HG03045 (cell line): ENCODE measurements around the gene SFN.
"Not testable (repeated sequence)": the region's sequence is repeated elsewhere in the genome, so short reads cannot be mapped to it uniquely, and the experiment has no call there.

ENCODE experiments used
- ATAC-seq: cut with Tn5 transposase; IDR thresholded peaks from one replicate; pipeline ENCODE4 v1.9.1; 2021; ENCODE audit warnings: mild to moderate bottlenecking, moderate library complexity; ENCODE audit not compliant: unreplicated experiment

SFN gene

DNA sequence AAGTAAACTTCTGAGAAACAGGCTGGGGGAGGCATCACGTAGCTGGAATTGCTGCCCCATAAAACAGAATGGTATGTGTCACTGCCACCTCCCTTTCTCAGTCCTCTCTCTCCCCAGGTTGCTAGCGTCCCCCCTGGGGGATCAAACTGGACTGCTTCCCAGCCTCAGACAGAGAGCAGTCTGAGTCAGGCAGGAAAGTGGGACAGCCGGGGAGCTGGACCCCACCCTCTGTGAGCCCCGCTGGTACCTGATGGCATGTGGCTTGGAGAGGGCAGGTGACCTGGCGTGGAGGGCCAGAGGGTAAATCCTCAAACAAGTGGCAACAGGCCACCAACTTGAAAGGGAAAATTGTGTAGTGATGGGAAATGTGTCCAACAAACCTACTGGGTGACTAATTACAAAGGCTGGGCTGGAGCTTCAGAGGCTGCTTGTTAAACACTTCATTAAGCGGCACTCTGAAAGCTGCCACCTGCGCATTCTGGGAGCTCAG is 1.0 kb upstream of the SFN start:
- no peak for ATAC-seq

DNA sequence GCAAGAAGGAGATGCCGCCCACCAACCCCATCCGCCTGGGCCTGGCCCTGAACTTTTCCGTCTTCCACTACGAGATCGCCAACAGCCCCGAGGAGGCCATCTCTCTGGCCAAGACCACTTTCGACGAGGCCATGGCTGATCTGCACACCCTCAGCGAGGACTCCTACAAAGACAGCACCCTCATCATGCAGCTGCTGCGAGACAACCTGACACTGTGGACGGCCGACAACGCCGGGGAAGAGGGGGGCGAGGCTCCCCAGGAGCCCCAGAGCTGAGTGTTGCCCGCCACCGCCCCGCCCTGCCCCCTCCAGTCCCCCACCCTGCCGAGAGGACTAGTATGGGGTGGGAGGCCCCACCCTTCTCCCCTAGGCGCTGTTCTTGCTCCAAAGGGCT is 732 bp downstream of the SFN start:
- ATAC-seq, result no peak

DNA sequence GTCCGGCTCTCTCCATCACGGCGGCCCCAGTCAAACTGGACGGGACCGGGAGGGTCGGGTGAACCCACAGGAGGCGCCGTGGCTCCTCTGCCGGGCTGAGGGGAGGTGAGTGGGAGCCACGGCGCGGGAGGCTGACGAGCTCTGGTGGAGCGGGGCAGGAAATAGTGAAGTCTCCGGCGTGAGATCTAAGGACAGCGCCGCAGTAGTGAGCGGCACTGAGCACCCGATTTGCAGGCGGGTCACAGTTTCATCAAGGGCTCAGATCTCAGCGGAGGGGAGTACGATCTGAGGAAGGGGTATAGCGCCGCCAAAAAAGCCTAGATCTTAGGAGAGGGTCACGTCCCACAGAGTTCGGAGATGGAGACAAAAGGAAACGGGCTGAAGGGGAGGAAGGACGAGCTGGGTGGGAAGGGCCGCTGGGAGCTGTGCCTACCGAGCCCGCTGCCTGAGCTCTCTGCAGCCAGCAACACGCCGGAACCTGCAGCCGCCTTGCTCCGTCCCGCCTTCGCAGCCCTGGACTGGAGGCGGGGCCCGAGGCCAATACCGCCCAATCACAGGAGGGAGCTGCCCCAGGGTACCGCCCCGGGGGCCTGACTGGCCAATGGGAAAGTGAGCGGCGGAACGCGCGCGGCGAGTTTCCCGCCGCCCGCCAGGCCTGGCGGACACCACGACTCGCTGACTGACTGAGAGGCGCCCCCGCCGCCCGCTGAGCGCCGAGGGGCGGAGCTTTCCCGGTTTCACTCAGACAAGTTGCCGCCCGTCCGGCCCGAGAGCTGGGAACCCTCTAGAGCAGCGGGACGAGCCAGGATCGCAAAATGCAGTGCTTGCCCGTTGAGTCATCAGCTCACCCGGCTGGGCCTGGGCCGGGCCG is 1.9 kb downstream of the SFN start:
- ATAC-seq, result peak; percentile 87

DNA sequence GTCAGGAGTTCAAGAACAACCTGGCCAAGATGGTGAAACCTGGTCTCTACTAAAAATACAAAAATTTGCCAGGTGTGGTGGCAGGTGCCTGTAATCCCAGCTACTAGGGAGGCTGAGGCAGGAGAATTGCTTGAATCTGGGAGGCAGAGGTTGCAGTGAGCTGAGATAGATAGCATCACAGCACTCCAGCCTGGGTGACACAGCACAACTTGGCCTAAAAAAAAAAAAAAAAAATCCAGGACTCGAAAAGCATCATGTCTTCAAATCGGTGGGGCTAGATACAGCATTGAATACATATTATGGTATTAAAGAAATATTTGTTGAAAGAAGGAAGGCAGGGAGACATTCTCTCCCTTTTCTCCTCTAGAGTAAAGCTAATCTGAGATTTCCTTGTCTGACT is 10.1 kb downstream of the SFN start:
- not testable (repeated sequence) for ATAC-seq

DNA sequence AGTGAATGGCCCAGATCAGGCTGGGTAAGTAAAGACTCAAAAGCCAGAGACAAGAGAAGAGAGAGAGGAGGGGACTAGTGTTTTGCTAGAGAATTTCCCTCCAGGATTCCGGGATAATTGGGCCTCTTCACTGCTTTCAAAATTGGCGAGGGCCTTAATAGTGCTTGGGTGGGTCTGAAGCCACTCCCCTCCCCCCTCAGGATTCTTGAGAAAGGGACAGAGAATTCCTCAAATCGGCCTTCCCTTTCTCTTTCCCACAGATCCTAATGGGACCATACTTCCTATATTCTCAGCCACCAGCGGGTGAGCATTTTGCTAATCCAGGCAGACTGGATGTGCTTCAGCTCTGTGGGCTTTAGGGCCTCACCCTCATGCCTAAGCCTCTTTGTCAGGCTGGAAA is 11.9 kb downstream of the SFN start:
- no peak for ATAC-seq

DNA sequence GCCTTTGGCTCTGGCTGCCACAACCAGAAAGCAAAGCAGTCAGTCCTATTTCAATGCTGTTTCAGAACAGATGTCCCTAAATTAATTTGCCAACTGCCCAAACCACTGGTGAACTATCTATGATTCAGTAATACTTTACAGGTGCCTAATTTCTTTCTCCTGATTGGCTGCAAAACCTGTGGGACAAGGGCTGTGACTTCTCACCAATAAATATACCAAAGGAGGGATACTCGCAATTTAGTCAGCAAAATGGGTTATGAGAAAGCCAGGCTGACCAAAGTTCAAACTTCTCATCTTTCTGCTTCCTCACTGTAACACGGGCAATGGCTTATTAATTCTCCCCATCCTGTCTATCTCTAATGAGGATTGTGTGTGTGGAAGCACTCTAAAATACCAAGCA is 14.4 kb downstream of the SFN start:
- no peak for ATAC-seq

DNA sequence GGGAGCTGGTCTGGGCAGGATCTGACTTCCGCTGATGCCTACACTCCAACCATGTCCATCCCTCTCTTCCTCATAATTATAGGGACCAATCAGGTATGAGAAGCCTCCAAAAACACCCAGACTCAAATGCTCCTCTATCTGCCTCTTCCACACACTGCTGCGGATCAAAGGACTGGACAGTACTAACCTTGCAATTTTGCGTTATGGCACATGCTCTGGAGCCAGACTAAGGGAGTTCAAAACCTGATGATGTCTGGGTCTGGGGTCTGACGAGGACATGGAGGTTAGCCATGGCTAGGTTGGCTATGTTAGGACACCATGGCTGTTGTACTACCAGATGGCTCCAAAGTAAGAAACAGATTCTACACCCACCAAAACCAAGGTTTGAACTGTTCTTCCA is 16.8 kb downstream of the SFN start:
- ATAC-seq, result no peak

DNA sequence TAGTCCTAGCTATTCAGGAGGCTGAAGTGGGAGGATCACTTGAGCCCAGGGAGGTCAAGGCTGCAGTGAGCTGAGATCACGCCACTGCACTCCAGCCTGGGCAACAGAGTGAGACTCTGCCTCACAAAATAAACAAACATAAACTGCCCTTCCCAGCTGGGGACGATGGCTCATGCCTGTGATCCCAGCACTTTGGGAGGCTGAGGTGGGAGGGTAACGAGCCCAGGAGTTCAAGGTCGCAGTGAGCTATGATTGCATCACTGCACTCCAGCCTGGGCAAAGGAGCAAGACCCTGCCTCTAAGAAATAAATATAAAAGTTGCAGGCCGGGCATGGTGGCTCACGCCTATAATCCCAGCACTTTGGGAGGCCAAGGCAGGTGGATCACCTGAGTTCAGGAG is 18.7 kb downstream of the SFN start:
- not testable (repeated sequence) for ATAC-seq

DNA sequence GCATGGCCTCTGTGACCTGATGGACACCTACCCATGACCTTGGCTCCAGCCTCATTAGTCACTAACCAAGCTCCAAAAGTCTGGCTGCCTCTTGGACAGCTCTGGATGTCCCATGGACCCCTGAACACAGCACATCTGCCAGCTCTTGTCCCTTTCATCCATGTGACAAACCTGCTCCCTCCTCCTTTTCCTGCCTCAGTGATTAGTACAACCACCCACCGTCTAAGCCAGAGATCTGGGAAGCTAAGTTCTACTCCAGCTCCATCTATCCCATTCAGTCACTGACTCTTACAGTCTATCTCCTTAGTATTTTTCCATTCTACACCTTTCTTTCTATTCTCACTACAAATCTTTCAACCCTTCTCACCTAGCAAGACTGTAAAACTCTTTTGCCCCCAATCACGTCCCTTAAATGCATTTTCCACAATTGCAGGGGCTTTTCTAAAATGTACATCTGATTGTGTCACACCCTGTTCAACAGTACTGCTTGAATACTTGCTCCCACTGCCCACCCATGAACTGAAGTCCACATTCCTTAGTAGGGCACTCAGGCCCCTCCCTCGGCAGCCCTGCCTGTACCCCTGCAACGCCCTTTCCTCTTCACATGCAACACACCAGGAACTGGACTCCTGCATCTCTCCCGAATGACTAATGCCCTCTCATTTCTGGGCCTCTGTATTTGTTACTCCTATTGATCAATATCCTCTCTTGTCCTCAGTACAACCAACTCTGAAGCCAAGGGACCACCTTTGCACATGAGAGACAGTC is 19.9 kb downstream of the SFN start:
- ATAC-seq, result no peak

DNA sequence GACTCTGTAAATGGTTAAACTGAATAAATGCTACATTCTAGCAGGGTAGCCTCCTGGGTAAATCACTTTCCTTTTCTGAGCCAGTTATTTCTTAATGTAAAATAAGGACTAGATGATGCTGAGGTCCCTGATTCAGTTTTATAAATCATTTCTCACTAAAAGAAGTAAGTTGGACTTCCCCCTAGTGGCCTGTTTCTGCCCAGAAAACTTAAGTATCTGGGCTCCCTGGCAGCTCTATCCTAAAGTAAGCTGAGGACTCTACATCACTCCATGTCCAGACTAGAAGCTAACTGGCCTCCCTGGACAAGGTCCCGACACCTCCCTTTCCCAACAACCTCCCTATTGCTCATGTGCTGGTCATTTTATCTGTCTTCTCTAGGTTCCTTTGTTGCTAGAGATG is 24.2 kb downstream of the SFN start:
- no peak for ATAC-seq

DNA sequence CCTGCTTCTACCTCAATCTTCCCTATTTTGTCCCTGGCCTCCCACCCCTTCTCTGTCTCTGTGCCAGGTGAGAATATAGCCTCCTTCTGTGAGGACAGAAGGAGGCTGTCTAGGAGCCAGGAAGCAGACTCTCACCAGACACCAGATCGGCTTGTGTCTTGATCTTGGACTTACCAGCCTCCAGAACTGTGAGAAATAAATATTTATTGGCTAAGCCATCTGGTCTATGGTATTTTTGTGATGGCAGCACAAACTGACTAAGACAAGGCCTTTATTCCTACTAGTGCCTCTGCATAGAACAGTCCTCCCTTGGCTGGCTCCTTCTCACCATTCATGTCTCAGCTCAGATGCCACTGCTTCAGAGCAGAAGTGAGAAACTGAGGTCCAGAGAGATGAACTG is 25.3 kb downstream of the SFN start:
- ATAC-seq, result no peak

DNA sequence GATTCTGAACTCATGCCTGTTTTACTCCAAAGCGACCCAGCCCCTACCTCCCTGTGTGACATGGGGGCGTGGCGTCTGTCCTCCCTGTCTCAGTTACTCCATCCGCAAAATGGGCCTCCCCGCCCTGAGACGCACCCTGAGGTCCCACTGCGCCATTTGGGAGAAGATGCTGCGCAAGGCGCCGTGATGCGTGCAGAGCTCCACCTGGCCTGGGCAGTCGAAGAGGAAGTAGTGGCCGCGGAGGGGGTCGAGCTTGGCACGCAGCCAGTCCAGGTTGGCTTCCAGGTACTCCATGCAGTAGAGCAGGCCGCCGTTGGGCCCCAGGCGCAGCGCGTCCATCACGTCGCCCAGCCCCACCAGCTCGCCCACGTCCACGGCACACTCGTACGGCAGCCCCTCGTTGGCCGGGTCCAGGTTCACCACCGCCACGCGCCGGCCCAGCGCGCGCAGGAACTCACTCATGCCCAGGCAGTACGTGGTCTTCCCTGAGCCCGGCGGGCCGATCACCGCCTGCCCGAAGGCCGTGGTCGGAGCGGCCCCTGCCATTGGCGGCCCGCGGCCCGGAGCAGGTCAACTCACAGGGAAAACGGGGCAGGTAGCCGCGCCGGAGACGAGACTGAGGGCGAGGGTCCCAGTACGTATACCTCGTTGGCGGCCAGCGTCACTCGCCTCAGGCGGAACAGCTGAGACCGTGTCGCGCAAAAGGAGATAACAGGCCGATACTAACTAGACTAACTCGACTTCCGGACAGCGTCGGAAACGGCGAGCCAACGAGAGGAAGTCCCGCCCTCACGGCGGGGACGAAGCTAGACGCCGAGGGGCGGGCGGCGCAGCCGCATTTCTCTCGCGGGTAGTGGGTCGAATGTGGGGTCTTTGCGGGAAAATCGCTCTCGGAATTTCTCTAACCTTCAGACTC is 26.9 kb downstream of the SFN start, which contains the start of gene GPN2:
Gene GPN2 (minus strand): TSS at position 733 of the 916 bp plus-strand sequence. CDS start 187 bp downstream, at position 546.
- peak; percentile 70 for ATAC-seq

DNA sequence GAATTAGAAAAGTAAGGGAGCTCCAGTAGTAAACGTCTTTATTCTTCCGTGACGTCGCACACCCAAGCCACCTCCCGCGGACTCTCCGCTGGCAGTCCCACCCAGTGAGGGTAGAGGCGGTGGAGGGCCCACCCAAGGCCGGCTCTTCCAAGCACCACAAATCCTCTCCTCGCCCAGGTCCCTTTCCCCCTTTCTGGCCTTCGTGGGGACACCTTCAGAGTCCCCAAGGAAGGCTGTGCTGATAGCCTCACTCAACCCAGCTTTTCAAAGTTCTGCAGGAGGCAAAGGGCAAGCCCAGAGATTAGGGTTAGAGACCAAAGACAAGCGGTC is 27.5 kb downstream of the SFN start:
- ATAC-seq, result peak; percentile 14

DNA sequence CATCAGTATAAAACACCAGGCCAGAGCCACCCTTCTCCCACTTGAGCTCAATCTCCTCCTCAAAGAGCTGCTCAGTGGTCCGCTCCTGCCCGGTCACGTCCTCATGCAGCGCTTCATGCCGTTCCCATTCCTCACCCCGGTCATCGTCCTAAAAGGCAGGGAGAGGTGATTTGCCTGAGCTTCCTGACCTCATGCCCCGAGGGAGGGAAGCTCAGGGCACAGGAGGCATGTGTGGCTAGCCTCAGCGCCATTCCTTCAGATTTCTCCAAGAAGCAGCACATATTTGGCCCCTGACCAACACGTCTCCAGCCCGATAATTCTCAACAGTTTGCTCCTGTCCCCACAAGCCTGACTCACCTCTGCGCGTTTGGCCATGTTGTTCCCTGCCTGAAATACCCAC is 31.3 kb downstream of the SFN start:
- no peak for ATAC-seq

DNA sequence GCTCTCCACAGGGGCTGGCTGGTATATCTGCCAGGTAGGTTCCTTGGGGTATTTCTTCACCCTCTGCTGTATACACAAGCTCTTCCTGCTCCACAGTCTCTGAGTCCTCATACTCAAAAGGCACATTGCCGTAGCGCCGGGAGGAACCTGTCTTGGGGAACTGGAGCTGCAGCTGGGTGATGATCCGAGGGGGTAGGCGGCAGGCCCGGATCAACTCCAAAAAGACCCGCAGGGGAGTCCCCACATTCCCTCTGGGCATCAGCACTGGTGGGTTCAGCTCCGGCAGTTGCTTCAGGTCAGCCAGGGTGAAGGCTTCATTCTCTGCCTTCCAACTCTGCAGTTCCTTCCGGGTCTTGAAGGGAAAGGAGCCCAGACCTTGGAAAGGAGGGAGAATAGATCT is 34.4 kb downstream of the SFN start:
- no peak for ATAC-seq

DNA sequence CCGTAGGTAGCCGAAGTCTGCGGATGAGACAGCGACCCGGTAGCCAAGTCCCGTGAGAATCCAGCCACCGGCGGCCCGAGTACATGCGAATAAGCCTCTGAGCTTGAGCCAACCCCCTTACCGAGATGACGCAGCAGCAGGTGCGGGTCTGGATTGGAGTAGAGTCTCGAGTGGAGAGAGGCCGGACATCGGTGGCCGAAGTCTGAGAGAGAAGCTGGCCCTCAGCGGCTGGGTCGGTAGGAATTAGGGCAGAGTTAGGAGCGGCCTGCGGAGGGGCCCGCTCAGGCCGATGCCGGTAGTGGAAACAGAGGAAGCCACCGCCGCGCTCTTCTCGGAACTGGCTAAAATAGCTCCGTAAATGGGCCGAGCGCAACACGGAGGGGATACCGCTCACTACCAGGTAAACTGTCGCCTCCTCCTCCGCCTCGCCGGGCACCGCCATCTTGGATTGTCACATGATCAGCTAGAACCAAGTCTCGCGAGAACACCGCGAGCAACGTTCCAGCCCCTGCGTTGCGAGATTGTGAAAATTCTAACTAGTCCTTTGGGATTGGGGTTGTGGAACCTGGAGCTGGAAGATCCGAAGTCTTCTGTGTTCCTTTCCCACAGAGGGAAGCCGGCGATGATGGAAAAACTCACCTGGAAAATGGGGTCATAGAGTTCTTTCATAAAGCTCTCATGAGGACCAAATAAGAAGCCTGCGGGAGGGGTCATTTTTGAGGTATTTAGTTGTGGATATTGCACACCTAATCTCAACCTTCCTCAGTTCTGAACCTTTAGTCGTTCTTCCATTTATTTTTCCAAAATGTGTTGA is 37.3 kb downstream of the SFN start, which contains the start of gene GPATCH3:
Gene GPATCH3 (minus strand): TSS at position 467 of the 814 bp plus-strand sequence. CDS start 25 bp downstream, at position 442.
- peak; percentile 88 for ATAC-seq

DNA sequence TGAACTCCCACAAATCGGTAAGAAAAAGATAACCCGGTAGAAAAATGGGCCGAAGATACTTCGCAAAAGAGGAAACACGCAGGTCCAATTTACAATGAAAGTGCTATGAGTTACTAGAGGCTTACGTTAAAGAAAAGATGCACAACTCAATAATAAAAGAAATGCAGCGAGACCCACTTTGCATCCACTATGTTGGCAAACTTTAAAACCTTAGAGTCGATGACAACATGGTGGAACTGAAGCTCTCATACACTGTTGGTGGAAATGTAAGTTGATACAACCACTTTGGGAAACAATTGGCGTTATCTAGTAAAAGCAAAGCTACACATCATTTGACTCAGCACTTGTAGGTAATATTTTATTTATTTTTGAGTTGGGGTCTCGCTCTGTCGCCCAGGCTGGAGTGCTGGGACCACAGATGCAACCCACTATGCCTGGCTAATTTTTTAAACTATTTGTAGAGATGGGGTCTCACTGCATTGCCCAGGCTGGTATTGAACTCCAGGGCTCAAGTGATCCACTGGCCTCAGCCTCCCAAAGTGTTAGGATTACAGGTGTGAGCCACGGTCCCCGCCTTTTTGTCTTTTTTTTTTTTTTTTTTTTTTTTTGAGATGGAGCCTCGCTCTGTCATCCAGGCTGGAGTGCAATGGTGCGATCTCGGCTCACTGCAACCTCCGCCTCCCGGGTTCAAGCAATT is 38.0 kb downstream of the SFN start:
- ATAC-seq, result no peak

DNA sequence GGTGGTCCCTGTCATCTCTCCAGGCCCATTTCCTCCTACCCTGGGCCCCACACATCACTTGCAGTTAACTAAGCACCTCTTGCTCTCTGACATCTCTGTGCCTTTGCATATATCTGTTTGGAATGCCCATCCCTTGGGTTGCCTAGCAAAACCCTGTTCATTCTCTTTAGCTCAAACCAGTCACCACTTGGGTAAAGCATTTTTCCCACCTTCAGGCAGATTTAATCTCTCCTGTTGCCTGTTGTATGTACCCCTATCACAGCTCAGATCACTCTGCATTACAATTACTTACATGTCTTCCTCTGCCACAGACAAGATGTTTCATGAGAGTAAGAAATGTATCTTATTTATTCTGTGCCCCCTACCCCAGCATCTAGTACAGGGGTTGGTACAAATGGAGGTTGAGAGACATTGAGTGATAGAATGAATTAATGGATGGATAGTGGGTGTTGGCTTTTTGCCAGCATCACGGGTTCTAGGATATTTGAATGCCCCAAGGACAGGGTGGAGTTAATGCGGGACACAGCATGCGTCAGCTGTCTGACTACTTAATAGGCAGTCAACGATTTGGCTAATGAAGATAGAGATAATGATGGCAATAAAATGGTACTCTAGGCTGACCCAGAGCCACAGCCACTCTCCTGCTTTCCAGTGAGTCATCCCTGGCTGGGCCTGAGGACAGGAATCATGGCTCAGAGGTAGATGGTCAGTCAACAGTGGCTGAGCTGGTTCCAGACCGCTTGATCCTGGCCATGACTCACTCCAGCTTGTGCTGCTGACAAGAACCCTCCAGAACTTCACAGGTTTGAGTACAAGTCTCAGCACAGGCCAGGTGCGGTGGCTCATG is 44.3 kb downstream of the SFN start:
- ATAC-seq, result no peak

DNA sequence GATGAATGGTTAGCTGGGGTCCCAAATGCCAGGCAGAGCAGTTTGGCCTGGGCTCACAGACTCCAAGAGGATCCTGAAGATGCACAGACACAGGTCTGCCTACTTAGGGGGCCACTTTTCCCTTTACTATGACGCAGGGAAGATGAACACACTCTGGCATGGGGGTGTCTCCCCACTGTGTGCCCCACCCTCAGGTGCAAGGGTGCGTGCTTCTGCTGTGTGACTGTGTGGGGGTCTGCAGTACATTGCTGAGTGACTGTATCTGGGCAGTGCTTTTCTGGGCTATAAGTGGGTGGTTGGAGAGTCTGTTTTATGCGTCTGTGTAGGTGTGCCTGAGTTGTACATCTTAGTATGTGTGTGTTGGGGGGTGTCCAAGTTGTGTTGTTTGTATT is 47.0 kb downstream of the SFN start:
- ATAC-seq, result no peak
